Right lobe of liver (tissue), 4 donors: Measurements from ENCODE around the gene TNIK.

Experiments used
- POLR2A ChIP-seq: fragments of 450-650 bp; IDR thresholded peaks from one replicate; pipeline ENCODE4 v1.6.1; 2017; ENCODE audit warnings: antibody characterized with exemption, mild to moderate bottlenecking
- TF ChIP-seq, protein P1 (sequence below), 4 donors: fragments of 200-600 bp in 3 of 4; fragments of 450-650 bp in 1 of 4; IDR thresholded peaks; one replicate each; pipeline versions ENCODE4 v1.5.1 to v1.8.0; 2016 to 2022; ENCODE audit warnings: antibody characterized with exemption in 4 of 4, mild to moderate bottlenecking in 2 of 4
- donor health status: DM: no; HTN: no; CAD: no.
- donor health status: DM: no; HTN: no; CAD: no.
- donor health status: DM: no; HTN: yes; CAD: no.

DNA sequence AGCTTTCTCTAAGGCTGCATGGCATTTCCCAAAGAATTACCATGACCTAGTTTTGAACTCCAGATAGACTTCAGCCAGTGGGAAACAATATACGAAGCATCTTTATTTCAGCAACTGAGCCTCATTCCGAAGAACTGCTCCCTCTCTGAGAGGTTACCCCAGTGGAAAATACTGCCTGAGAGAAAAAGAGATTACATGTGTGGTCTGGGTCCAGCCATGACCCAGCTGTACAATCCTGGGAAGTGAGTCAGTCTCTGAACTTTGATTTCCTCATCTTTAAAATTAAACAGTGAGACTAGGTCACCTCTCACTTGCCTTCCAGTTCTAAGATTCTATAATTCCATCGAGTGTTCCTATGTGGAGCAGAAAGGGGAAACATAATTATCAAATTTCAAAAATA is 42.4 kb downstream of the TNIK start:
- TF ChIP-seq, protein P1, sequence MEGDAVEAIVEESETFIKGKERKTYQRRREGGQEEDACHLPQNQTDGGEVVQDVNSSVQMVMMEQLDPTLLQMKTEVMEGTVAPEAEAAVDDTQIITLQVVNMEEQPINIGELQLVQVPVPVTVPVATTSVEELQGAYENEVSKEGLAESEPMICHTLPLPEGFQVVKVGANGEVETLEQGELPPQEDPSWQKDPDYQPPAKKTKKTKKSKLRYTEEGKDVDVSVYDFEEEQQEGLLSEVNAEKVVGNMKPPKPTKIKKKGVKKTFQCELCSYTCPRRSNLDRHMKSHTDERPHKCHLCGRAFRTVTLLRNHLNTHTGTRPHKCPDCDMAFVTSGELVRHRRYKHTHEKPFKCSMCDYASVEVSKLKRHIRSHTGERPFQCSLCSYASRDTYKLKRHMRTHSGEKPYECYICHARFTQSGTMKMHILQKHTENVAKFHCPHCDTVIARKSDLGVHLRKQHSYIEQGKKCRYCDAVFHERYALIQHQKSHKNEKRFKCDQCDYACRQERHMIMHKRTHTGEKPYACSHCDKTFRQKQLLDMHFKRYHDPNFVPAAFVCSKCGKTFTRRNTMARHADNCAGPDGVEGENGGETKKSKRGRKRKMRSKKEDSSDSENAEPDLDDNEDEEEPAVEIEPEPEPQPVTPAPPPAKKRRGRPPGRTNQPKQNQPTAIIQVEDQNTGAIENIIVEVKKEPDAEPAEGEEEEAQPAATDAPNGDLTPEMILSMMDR (IDR thresholded peaks at IDR 0.05) = no peak
- TF ChIP-seq POLR2A = no peak
